Hepatocyte (in vitro differentiated cells): ENCODE results near the gene TCF4.

ENCODE experiments used
- EZH2 ChIP-seq: fragments of 200-600 bp; sonication (generic); IDR thresholded peaks from 2 replicates; pipeline ENCODE4 v1.6.1; 2016; ENCODE audit warnings: antibody characterized with exemption, mild to moderate bottlenecking, borderline replicate concordance
- TF ChIP-seq, protein P1 (sequence below): fragments of 200-600 bp; sonication (generic); IDR thresholded peaks from 2 replicates; pipeline ENCODE4 v1.5.1; 2016; ENCODE audit warnings: antibody characterized with exemption, mild to moderate bottlenecking; ENCODE audit not compliant: poor library complexity

DNA sequence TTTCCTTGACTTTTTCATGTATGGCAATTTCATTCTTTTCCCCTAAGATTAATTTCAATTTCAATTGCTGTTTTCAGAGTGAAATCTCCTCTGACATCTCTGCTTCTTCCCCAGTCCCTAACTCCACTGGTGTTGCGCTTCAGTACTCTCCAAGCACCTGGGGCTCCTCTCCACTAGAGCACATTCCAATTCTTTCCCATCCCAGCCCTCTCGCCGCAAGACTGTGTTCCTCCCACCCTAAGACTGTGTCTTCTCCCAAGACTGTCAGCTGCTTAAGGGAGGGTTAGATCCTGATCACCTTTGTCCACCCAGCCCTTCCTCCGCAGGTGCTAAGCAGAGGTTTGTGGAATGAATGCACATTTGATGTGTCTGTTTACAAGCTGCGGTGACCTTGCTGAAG lies 373.0 kb downstream of the TCF4 start:
- TF ChIP-seq, protein P1, sequence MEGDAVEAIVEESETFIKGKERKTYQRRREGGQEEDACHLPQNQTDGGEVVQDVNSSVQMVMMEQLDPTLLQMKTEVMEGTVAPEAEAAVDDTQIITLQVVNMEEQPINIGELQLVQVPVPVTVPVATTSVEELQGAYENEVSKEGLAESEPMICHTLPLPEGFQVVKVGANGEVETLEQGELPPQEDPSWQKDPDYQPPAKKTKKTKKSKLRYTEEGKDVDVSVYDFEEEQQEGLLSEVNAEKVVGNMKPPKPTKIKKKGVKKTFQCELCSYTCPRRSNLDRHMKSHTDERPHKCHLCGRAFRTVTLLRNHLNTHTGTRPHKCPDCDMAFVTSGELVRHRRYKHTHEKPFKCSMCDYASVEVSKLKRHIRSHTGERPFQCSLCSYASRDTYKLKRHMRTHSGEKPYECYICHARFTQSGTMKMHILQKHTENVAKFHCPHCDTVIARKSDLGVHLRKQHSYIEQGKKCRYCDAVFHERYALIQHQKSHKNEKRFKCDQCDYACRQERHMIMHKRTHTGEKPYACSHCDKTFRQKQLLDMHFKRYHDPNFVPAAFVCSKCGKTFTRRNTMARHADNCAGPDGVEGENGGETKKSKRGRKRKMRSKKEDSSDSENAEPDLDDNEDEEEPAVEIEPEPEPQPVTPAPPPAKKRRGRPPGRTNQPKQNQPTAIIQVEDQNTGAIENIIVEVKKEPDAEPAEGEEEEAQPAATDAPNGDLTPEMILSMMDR = no peak
- TF ChIP-seq EZH2 = no peak
